Hepatic stellate cell (primary cell): ENCODE results near the gene HPSE2.

ENCODE experiments used
- DNase-seq: peaks from one replicate; pipeline ENCODE4 v3.0.0; 2011; ENCODE audit warnings: low spot score

HPSE2 gene

DNA sequence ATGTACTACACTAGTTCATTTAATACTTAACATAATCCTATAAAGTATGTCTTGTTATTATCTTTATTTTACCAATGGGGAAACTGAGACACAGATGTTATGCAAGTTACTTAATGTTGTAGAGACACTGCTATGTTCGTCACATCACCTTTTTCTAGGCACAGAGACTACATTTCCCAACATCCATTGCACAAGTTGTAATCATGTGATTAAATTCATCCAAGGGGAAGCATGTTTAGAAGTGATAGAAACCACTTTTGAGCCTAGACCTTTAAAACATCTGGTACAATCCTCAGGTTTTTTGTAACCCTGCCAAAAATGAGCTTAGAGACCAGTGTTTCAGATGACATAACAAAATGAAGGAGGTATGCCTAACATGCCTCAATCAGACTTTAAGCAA lies 402.1 kb downstream of the HPSE2 start:
- no peak for DNase-seq

DNA sequence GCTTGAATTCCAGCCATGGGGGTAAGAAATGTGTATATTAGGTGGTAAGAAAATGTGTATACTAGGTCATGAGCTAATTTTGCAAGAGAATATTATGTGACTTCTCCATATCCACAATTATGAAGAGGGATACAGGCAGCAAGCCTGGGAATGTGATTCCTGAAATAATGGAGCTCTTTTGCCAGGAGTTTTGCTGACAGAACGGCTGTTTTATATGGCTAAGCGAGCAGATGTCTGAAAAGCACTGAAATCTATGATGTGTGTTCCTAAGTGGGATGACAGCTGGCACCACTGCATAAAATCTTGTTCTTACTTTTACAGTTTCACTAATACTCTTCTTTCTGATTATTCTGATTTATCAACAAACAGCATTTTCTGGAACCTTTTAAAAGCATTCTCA lies 402.9 kb downstream of the HPSE2 start:
- DNase-seq: no peak

DNA sequence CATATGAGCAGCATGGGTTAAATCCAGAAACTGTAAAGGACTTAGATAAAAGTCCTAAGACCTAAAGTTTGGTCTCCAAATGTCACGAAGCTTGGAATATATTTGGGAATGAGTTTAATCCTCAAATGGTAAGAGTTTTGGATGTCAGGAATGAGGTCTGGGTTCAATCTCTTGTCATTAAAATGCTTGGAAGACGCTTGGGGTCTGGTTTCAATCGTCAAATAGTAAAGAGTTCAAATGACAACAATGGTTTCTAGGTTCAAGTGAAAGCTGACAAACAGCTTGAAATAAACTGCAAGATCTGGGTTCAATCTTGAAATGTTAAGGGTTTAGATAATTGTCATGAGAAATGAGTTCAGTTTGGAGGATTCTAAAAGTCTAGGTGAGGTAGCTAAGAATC lies 403.5 kb downstream of the HPSE2 start:
- no peak for DNase-seq

DNA sequence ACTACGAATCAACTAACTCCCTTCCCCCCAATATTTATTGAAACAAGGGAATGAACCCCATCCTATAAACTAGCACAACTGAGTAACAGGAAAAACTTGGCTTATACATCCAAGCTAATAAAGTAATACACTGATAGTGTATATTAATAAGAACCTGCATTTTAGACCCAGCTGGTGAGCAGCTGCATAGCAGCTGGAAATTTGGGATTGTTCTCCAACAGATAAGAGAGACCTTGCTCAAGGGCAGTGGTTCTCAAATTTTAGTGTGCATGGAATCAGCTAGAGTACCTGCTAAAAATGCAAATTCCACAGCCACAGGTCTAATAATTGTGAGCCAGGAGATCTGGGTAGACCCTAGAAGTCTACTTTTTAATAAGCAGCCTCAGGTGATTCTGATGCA lies 404.3 kb downstream of the HPSE2 start:
- no peak for DNase-seq

DNA sequence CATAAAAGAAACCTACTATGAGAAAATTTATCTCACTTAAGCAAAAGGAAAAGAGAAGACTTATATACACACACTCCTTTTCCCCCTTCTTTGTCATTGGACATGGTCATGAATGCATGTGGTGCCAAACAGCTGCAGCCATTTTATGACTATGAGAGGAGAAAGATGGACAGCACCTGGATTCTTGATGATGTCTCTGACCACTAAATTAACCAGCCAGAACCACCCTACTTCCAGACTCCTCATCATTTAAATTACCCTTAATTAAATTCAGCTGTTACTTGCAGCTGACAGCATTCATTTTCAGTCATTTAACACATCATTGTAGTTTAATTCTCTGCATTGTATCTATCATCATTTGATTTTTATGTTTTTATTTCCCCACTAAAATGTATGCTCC lies 409.9 kb downstream of the HPSE2 start:
- DNase-seq: no peak

DNA sequence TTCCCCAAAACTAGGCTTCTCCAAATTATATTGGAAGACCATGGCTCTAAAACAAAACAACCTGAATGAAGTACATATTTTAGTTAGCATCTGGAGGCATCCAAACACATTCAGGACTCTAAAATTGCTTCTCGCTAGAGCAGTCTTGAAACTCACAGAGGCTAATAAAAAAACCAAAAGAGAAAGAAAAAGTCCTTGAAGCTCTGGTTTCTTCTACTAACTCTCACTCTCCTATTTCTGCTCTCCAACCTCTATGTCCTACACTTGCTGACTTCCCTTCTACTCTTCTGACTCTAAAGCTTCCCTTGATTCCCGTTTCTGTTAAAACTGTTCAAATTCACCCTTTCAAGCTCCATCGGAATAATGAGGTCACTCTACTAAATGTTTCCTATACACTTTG lies 418.3 kb downstream of the HPSE2 start:
- DNase-seq: no peak

DNA sequence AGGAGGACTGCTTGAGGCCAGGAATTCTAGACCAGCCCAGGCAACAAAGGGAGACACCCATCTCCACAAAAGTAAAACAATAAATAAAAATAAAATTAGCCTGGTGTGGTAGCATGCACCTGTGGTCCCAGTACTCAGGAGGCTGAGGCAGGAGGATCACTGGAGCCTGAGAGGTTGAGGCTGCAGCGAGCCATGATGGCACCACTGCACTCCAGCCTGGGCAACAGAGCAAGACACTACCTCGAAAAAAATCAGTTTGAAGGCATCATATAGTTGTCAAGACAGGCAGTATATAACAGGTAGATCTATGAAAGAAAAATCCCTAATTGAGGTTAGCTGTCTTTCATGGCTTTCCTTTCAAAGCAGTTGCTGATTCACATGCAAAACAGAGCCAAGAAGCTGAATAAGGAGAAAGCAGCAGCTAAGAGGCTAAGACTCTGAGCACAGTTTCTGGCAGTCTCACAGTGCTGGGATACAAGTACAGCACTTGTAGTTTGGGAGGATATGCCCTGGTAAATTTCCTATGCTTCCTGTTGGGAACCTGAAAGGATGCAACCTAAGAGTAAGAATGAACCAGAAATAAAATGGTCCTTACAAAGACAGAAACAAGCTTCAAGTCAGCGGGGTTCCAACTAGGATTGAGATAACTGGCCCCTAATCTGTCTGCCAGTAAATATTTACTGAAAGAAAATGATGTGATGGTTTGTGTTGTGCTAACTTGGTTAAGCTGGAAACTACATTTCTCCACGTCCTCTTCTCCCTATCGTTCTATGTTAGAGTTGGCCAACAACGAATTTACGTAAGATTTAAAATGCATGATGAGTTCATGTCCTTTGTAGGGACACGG lies 420.4 kb downstream of the HPSE2 start:
- DNase-seq: no peak

DNA sequence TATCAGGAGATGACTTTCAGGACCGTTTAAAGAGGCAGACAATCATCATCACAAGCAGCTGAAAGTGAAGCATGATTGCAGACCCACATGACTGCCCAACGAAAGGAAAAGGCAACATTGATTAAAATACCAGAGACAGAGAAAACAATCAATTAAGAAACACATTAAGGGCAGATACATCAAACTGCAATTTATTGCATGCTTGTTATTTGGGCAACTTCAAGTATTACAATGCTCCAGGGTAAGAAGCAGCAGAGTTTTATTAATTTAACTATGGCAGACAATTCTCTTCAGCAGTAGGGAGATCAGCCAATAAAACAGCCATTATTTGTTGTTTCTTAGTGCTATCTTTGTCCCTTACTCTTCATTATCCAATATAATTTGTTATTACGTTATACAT lies 421.2 kb downstream of the HPSE2 start:
- no peak for DNase-seq

DNA sequence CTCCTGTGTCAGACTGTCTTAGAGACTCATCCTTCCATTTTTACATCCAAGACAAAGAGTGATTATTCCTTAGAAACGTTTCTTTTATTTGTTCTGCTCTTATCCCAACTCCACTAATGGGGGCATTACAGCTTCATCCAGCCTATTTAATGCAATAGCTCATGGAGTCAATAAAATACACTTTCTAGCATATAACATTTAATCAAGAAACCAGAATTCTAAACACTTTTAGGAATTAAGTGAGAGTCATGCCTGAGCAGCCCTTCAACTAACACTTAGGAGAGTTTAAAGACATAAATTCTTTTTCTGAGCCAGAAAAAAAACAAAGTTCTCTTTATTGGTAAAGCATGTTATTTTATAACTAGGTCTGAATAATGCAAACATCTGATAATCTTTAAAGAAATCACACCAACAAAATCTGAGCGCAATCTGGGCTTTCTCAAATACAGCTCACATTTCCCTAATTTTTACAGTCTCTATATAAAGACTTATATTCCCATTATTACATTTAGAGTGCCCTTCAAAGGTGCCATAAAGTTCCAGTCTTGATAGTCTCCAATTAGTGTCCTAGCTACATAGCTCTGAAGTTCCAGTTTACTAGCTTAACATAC lies 427.3 kb downstream of the HPSE2 start:
- DNase-seq: no peak

DNA sequence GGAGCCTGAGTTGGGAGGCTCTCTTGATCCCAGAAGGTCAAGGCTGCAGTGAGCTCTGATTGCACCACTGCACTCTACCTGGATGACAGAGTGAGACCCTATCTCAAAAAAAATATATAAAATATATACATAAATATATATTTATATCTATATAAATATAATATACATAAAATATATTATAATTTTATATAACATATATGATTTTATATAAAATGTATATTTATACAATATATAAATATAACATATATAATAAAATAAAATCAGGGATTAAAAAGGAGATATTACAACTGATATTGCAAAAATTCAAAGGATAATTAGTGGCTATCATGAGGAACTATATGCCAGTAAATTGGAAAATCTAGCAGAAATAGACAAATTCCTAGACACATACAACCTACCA lies 435.4 kb downstream of the HPSE2 start:
- DNase-seq: no peak

DNA sequence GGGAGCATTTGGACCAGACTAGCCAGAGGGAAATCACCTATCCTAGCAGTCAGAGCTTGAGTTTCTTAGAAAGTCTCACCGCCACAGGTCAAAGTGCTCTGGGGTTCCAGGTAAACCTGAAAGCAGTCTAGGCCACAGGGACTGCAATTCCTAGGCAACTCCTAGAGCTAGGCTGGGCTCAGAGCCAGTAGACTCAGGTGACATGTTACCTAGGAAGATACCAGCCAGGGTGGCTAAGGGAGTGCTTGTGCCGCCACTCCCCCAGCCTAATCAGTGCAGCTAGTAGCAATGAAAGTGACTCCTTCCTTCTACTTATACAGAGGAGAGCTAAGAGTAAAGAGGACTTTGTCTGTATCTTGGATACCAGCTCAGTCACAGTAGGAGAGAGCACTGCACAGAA lies 440.2 kb downstream of the HPSE2 start:
- DNase-seq: no peak

DNA sequence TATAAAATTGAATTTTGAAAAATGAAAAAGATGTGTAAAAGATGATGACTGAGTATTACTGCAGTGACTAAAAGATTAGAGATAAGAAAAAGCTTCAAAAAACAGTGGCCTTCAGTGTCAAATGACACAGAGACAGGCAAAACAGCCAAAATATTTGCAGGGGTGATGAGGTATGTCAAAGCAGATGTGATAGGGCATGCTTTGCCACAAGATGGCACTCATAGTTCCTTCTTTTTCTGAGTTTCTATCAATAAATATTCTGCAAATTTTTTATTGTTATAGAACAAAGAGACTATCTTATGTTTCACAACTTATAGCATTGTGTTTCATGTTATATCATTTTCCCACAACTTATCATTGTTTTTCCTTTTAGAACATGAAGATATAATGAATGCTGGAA lies 444.8 kb downstream of the HPSE2 start:
- DNase-seq: peak; percentile 2

DNA sequence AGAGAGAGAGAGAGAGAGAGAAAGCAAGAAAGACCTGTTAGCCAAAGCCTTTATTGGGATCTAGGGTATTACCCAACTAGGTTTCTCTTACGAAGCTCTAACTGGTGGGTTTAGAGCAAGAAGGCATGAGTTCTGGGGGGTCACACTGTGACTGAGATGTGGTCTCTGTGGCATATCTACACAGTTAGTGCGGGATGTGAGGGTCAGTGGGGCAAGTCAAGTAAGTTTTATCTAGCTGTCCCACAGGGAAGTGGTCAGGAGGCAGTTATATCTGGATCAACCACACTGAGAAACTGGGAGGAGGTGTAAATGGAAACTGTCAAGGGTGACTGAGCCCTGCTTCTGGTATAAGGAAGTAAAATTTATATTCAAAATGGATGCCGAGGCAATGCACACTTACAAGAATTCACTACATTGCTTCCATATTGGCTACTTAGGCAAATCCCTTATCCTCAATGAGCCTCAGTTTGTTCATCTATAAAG lies 457.3 kb downstream of the HPSE2 start:
- DNase-seq: no peak

DNA sequence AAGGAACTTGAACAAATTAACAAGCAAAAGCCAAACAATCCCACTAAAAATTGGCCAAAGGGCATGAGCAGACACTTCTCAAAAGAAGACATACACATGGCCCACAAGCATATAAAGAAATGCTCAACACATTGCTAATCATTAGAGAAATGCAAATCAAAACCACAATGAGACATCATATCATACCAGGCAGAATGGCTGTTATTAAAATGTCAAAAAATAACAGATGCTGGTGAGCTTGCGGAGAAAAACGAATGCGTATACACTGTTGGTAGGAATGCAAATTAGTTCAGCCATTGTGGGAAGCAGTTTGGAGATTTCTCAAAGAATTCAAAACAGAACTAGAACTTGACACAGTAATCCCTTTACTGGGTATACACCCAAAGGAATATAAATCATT lies 477.2 kb downstream of the HPSE2 start:
- DNase-seq: no peak

DNA sequence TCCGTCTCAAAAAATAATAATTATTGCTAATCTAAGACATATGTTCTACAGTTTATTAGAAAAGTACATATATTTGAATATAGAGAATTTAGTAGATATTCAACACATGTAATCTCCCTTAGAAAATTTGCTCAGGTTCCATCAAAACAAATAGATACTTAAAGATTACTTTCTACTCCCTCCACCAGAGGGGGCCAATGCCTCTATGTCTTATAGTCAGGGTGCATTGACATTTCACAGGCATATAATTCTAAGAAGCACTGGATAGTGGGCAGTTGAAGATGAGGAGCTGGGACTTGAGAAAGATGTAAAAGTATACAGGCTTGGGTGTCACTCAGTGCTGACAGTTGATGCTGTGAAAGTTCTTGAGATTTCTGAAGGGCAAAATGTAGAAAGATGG lies 487.4 kb downstream of the HPSE2 start:
- no peak for DNase-seq

DNA sequence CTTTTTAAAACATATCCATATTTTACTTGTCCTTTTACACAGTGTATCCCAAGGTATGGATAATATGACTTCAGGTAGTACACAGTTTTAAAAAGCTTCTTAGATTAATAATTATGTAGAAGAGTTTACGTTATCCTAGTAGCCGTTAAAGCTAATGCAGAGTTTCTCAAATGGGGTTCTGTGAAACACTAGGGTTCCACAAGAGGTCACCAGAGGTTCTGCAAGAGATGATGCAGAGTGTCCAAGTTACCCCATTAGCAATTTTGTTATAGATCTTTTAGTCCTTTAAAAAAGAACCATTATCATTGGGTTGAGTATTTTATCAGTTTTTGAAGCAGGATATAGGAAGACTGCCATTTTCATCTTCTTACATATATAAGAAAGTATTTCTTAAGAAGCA lies 490.0 kb downstream of the HPSE2 start:
- no peak for DNase-seq

DNA sequence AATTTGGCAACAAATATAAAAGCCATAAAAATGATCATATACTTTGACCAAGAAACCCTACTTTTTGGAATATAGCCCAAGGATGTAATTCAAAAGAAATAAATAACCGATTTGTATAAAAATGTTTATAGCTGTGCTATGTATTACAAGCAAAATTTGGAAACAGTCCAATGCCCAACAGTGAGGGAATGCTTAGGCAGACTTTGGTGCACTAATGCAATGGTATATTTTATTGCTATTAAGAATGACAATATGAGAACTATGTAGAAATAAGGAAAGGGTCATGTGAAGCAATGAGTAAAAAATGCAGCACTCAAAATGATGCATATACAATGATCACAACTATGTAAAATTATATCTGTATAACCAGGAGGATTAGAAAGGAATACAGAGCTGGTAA lies 515.1 kb downstream of the HPSE2 start:
- DNase-seq: no peak

DNA sequence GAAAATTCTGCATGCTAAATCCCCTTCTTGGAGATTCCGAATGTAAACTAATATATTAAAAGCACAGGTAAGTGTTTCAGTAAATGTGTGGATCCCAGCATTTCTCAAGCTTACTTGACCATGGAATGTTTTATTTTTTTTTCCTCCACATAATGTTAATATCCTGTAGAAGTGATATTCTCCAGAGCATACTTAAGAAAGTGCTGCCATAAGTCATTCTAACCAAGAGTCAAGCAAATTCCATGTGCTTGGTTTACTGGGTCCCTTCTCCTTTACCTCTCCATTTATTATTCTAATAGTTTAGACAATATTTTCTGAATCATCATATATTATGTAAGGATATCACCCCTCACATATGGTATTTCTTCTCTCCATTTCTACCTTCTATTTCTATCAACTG lies 522.1 kb downstream of the HPSE2 start:
- DNase-seq: no peak

DNA sequence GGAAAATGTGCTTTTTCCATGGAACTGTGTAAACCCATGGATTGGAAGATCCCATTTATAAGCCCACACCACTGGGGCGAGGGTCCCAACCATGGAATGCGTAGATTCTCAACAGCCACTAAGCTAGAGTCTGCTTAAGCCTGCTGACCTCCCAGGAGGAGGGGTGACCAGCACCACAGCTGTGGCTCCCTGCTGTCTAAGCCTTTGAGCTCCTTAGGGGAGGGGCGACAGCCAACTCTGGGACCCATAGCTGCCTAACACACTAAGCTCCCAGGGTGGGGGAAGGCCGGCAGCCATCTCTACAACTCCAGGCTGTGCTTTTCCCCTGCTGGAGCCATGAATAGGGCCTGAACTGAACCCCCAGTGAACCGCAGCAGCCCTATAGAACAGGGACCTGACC lies 539.1 kb downstream of the HPSE2 start:
- no peak for DNase-seq

DNA sequence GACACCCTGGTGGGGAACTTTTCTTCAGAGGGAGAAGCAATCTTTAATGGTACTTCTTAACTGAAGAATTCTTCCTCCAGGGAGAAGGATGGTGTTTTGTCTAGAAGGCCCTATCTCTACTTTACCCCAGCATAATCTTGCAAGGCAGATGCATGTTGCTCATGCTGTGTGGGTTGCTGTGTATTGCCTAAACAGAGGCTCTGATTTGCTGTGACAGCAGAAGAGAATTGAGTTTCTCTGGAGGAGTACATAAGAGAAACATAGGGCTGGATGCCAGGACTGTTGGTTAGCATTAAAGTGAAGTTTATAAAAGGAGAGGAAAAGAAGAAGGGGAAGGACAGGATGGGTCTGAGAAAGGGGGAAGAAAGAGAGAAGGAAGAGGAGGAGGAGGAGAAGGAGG lies 540.8 kb downstream of the HPSE2 start:
- no peak for DNase-seq

DNA sequence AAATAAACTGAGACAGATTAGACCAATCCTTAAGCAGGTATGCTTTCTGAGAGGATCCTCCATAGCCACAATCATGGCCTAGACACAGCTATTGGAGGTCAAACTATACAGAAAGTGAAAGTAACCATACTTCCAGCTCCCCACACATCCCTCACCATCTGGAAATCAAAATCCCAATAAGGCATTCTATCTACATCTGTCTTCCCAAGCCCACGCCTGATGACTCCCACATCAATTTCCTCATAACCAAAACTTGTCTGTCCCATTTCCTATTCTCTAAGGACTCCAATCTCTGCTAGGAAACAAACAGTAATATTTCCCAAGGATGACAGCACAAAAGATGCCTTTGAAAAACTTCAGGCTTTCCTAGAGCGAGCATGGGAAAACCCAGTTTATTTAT lies 541.6 kb downstream of the HPSE2 start:
- no peak for DNase-seq

DNA sequence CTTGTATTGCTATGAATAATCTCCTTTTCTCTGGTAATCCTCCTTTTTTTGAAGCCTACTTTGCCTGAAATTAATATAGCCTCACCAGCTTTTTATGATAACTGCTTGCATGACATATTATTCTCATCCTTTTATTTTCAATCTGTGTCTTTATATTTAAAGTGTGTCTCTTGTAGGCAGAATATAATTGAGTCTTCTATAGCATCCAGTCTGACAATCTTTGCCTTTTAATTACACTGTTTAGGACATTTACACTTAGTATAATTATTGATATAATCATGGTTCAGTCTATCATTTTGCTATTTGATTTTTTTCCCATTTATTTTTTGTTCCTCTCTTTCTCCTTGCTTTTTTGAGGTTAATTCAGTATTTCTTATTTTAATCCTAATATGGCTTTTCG lies 548.0 kb downstream of the HPSE2 start:
- DNase-seq: no peak

DNA sequence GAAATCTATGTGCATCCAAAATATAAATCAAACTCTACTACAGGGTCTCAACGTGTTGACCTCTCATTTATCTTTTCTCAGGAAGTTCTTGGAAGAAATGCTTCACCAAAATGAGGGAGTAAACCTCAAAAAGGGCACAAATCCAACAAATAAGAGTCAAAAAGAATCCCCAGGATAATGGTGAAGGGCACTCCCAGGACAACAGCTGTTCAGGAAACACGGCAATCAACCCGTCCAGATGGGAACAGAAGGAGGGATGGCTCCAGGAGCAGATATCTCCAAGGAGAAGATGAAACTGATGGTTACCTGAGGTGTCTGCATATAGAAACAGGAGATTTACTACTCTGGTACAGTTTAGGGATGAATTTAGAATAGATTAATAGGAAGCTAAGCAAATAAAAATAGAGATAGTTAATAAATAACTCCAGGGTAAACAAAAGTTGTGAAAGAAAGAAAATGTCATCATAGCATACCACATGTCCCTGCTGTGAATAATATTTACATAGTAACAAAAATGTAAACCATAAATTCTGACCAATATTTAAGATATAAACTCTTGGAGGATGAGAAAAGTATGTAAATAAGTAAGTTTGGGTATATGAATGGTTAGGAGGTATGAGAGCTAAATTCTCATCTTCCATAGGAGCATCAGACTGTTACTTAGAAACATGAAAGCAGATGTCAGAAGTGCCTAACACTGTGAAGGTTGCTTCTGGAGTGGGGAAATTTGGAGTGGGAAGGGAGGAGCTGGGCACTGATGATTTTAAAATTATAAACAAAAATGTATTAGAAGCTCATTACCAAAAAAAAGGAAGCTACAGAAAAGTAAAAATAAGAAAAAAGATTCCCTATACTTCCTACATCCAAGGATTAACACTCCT lies 551.4 kb downstream of the HPSE2 start:
- DNase-seq: no peak
